ENCODE data around the gene RFTN1.

The RFTN1 gene

DNA sequence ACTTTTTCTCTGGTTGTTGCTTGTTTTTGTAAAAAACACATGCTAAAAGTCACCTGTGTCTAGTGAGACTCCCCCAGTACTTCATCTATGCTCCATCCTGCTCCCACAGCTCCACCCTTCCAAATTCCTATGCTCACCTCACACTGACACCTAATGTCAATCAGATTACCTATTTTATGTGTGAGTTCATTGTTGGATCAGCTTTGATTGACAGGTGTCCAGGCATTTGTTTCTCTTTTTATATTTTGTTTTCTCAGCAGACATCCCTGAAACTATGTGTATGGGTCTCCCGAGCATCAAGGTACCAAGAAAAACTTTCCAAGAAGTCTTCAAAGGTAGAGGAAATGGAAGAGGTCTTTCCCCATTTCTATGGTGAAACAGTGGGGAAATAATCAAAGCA, 13.4 kb downstream of the RFTN1 start:
- H3K4me3 ChIP-seq (ENCODE audit: low read depth, low read length) = no peak overlapping the region
- TF ChIP-seq, protein P1, sequence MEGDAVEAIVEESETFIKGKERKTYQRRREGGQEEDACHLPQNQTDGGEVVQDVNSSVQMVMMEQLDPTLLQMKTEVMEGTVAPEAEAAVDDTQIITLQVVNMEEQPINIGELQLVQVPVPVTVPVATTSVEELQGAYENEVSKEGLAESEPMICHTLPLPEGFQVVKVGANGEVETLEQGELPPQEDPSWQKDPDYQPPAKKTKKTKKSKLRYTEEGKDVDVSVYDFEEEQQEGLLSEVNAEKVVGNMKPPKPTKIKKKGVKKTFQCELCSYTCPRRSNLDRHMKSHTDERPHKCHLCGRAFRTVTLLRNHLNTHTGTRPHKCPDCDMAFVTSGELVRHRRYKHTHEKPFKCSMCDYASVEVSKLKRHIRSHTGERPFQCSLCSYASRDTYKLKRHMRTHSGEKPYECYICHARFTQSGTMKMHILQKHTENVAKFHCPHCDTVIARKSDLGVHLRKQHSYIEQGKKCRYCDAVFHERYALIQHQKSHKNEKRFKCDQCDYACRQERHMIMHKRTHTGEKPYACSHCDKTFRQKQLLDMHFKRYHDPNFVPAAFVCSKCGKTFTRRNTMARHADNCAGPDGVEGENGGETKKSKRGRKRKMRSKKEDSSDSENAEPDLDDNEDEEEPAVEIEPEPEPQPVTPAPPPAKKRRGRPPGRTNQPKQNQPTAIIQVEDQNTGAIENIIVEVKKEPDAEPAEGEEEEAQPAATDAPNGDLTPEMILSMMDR (IDR thresholded peaks at IDR 0.05; ENCODE audit: low read depth, low read length) = no peak

DNA sequence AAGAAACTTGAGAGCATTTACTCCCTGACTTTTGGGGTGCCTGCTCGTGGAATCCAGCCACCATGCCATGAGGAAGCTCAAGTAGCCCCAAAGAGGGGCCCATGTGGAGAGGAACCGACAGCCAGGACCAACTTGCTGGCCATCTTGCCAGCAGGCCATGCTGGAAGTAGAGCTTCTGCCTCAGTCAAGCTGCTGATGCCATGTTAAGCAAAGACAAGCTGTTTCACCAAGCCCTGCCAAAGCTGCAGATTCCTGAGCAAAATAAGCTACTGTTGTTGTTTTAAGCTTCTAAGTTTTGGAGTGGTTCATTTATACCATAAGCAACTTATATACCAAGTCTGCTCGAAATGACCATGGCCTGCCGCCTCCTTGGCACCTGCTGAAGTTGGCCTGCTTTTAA, 14.1 kb downstream of the RFTN1 start:
- TF ChIP-seq, protein P1 (IDR thresholded peaks at IDR 0.05; ENCODE audit: low read depth, low read length) = no peak
- H3K4me3 ChIP-seq (ENCODE audit: low read depth, low read length) = no peak overlapping the region

DNA sequence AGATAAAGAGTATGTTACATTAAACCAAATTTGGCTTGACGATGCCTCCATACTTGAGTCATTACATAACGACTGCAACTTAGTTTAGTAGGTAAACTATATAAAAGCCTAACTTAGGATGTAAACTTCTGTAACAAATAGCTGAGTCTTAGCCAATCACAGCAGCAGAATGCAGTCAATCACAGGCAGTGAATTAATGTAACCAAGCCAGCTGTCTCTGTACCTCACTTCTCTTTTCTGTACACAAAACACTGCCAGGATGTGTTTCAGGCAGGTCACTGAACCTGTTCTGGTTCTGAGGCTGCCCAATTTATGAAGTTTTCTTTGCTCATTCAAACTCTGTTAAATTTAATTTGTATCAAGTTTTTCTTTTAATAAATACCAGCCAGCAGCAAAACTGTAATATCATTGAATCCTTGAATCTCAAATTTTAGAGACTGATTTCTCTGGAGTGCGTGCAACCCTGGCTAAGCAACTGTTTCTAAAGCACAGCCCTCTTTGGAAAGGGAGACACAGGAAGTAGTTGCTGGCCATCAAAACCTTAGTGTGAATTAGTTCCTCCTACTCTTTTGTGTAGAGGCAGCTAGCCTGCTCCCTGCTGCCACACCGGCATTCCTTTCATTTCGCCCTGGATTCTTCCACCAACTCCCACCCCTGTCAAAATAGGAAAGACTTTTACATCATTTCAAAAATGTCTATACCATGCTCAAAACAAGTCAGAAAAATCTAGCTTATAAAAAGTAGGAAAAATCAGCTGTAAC, 15.2 kb downstream of the RFTN1 start:
- no peak overlapping the region for H3K4me3 ChIP-seq (ENCODE audit: low read depth, low read length)
- TF ChIP-seq, protein P1 (IDR thresholded peaks at IDR 0.05; ENCODE audit: low read depth, low read length) = no peak

DNA sequence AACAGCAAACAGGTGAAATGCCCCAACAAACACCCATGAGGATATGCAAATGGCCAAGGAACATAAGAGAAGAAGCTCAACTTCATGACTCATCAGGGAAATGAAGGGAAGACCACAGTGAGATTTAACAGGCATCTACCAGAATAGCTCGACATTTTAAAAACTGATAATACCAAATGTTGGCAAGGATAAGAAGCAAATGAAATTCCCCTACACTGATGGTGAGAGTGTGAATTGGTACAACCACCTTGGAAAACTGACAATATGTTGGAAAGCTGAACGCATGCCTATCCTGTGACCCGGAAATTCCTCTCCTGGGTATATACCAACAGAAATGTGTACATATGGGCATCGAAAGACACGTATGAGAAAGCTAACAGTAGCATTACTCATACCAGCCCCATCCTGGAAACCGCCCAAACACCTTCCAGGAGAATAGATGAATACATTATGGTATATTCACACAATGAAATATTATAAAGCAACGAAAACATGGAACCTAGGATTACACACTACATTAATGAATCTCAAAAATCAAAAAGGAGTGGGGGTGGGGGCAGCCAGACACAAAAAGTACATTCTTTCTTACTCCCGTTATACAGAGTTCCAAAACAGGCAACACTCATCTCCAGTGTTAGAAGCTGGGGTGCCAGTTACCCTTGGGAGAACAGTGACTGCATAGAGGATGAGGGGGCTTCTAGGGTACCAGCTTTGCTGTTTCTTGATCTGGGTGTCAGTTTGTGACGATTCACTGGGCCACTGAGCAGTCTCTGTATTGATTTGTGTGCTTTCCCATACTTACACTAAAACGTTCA, 16.9 kb downstream of the RFTN1 start:
- no peak overlapping the region for H3K4me3 ChIP-seq (ENCODE audit: low read depth, low read length)
- TF ChIP-seq, protein P1 (IDR thresholded peaks at IDR 0.05; ENCODE audit: low read depth, low read length) = no peak

DNA sequence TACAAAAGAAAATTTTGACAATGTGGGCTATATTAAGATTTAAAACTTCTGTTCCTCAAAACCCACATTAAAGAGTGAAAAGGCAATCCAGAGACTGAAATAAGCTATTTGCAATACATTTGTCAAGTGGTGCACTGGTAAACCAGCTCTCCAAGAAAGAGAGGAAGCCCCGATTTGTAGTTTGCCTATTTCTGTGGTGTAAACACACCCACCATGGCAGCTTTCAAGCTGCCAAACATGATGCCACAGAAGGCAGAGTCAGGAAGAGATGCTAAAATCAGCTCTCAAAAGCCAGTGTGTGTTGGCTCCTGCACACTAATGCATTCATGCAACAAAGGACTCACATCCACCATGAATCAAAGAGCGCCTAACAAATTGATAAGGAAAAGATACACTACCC, 17.5 kb downstream of the RFTN1 start:
- TF ChIP-seq, protein P1 (IDR thresholded peaks at IDR 0.05; ENCODE audit: low read depth, low read length) = no peak
- no peak overlapping the region for H3K4me3 ChIP-seq (ENCODE audit: low read depth, low read length)

DNA sequence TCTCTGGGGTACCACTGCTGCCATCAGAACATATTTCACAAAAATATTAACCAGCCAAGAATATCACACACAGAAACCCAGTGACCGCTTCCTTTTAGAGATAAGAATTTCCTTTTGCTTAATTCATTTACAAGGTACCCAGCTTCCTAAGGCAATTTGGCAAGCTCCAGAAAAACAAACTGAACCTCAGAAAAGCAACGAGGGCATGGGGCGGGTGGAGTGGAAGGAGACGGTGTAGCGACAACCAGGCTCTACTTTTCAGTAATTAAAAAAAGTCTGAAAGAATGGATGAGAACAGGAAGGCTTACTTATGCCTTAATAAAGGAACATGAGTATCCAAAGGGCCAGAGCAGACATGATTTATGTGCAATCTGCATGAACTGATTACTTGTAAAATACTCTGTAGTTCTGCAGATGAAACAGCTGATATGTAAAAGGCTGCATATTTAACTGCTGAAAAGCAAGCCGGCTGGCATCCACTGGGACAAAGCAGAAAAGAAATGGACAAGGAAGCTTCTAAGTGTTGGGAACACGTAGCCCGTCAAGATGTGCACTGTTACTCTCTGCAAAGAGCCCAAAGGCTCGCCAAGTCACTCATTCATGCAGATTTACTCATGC, 18.6 kb downstream of the RFTN1 start:
- no peak overlapping the region for H3K4me3 ChIP-seq (ENCODE audit: low read depth, low read length)
- TF ChIP-seq, protein P1 (IDR thresholded peaks at IDR 0.05; ENCODE audit: low read depth, low read length) = no peak

DNA sequence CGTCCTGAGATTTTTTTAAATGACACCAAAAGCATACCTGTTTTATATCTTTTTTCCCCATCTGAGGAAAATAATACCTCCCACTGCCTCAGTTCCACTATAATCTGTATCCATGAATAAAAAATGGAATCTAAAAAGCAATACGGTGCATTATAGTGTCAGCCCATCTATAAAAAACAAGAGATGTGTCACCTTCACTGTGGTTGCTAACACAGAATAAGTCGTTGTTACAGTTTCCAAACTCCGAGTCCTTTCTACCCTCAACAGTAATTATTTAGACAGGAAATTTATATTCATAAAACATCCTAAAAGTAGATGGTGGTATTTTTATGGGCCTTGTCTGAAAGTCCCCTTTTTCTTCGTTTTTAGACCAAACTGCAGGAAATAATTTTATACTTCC, 19.4 kb downstream of the RFTN1 start:
- TF ChIP-seq, protein P1 (IDR thresholded peaks at IDR 0.05; ENCODE audit: low read depth, low read length) = no peak
- H3K4me3 ChIP-seq (ENCODE audit: low read depth, low read length) = no peak overlapping the region

Measured in WI38 (cell line).